ENCODE measurements around the gene LMAN1L. TPM values are rescaled to one million over a fixed set of nuclear protein-coding genes. Genes with fewer than 3 reads are reported as not detected.

The LMAN1L gene
- polyA plus RNA-seq, 1 donor, result not detected

GRCh38 chr15:74794248-74794969 lies 18.2 kb upstream of the LMAN1L start:
- no peak for DNase-seq

- DNase-seq, result no peak
These were observed 17.7 kb upstream of the LMAN1L start for GRCh38 chr15:74794970-74795349.

- DNase-seq, result no peak
These were observed 16.5 kb upstream of the LMAN1L start for GRCh38 chr15:74795966-74796625.

- DNase-seq, result no peak
These were observed 14.0 kb upstream of the LMAN1L start for GRCh38 chr15:74798388-74799254.

- no peak for DNase-seq
These were observed 13.3 kb upstream of the LMAN1L start for GRCh38 chr15:74799255-74799855.

GRCh38 chr15:74799856-74800558 lies 12.6 kb upstream of the LMAN1L start:
- no peak for DNase-seq

GRCh38 chr15:74800559-74801094 lies 12.0 kb upstream of the LMAN1L start:
- no peak for DNase-seq

- no peak for DNase-seq
These were observed 11.2 kb upstream of the LMAN1L start for GRCh38 chr15:74801311-74801997.

GRCh38 chr15:74802290-74802689 lies 10.3 kb upstream of the LMAN1L start:
- no peak for DNase-seq

GRCh38 chr15:74802862-74803447 lies 9.7 kb upstream of the LMAN1L start:
- no peak for DNase-seq

- DNase-seq, result no peak
These were observed 7.7 kb upstream of the LMAN1L start for GRCh38 chr15:74804935-74805334.

- no peak for DNase-seq
These were observed 5.4 kb upstream of the LMAN1L start for GRCh38 chr15:74807282-74807681.

GRCh38 chr15:74808078-74808839 lies 4.4 kb upstream of the LMAN1L start:
- no peak for DNase-seq

GRCh38 chr15:74808840-74809229 lies 3.8 kb upstream of the LMAN1L start:
- DNase-seq, result no peak

- DNase-seq, result no peak
These were observed 3.4 kb upstream of the LMAN1L start for GRCh38 chr15:74809242-74809641.

GRCh38 chr15:74809956-74810355 lies 2.7 kb upstream of the LMAN1L start:
- DNase-seq, result no peak

GRCh38 chr15:74815121-74815934 lies 2.7 kb downstream of the LMAN1L start:
- no peak for DNase-seq

- no peak for DNase-seq
These were observed 3.3 kb downstream of the LMAN1L start for GRCh38 chr15:74815961-74816360.

All from left kidney (tissue), 2 donors.